GM12874 (cell line): ENCODE results near the gene FAM124B.

ENCODE experiments used
- CTCF ChIP-seq: IDR thresholded peaks from 2 replicates; pipeline ENCODE4 v1.5.1; 2011; ENCODE audit warnings: low read depth, mild to moderate bottlenecking, control low read depth, low read length, moderate library complexity; ENCODE audit not compliant: insufficient read depth

Gene FAM124B

DNA sequence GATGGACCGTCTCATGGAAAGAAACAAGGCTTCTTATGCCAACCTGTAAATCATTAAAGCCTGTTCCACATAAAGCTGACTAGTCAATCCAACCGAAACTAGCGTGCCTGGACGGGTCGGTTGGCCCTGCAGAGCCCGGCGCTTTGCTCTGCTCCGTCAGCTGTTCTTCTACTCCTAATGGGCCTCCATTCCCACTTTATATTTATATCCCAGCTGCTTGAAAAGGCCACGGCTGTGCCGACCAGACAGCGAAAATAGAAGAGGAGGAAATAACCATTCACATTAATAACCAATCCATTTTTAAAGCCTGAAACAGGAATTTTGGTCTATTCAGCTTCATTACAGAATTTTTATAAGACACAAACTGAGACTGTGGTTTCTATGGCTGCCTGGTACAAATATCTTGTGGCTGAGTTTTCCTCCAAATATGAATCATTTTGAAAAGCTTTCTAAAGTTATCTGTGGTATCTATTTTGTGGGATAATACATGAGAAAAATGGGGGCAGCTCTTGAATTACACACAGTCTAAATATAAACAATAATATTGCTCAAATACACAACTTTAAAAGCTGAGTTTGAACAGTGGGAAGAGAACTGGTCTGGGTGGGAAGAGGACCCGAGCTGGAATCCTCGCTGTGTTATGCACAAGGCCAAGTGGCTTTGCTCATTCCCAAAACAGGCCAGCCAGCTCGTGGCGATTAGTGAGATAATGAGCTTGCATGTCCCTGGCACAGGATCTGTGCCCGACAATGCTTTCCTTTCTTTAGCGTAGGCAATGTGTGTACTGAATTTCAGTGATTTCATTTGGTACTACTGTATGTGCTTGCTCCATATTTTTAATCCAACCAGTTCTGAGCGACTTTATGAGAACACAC, 10.5 kb upstream of the FAM124B start:
- no peak for TF ChIP-seq CTCF

GRCh38 chr2:224410946-224411561, 9.1 kb upstream of the FAM124B start:
- no peak for TF ChIP-seq CTCF

DNA sequence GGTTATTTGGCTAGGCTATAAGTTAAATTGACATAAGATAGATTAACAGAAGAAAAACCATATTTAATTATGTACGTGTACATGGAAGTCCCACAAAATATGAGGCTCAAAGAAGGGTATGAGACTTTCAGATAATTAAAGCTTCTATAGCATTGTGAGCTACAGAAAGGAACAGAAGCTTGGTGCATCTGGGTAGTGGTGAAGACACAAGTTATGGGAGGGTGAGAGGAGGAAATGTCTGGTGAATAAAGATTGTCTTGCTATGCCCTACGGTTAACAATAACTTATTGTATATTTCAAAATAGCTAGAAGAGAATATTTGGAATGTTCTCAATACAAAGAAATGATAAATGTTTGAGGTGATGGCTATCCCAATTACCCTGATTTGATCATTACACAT, 6.8 kb upstream of the FAM124B start:
- TF ChIP-seq CTCF, result no peak

- TF ChIP-seq CTCF, result no peak
Measured at GRCh38 chr2:224407241-224407701, 5.4 kb upstream of the FAM124B start.

GRCh38 chr2:224405841-224406370, 4.0 kb upstream of the FAM124B start:
- no peak for TF ChIP-seq CTCF

GRCh38 chr2:224405412-224405811, 3.5 kb upstream of the FAM124B start:
- no peak for TF ChIP-seq CTCF

DNA sequence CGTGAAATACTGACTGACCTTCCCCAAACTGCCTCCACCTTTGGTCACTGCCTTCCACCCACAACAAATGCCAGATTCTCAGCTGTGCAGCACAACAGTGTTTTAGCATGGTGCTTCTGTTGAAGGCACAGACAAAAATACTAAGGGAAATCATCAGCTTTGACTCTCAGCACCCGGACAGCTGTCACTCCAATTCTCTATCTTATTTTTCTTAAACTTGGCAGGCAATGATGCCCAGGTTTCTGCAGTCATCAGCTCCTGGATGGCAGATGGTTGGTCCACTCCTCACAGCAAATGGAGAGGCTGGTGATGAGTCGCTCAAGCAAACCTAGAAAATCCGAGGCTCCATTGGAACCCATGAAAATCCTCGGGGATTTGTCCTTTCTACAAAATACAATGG, 2.9 kb upstream of the FAM124B start:
- TF ChIP-seq CTCF, result no peak
